ENCODE measurements around the gene JCHAIN. TPM values are rescaled to one million over a fixed set of nuclear protein-coding genes. Genes with fewer than 3 reads are reported as not detected.

Gene JCHAIN
- total and polyA plus RNA-seq, 2 of the 8 experiments (the other 6 are each of a cell fraction or from before 2014, with no cell fraction given) = not detected

DNA sequence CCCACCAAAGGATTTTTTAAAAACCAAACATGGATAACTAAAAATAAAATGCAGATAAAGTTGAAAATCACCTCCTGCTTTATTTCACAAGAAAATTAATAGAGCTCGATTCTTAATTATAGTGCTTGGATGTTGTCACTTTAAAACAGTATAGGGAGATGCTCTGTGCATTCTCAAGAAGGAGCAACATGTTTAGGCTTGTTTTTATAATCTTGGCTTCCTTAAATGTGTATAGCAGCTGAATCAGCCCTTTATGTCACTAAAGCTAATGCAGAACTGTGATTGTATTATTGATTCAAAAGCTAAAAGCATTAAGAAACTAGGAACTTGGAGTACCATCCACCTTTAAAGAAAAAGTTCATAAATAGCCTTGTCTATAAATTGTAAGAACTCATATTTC lies 35.0 kb upstream of the JCHAIN start:
- Histone ChIP-seq H3K23ac (ENCODE audit: insufficient read length) (no peak overlapping the region), H2BK5ac (ENCODE audit: low read depth, low read length) (no peak overlapping the region), H4K8ac (ENCODE audit: extremely low read depth, insufficient read depth, low read length) (no peak overlapping the region), H3K79me1 (ENCODE audit: low read depth, low read length) (no peaks in the 10 kb centered on the region), H4K91ac (replicated peaks; ENCODE audit: insufficient read length, low read length) (no peak overlapping the region), H3K56ac (replicated peaks; ENCODE audit: insufficient read length, low read depth, low read length) (no peak overlapping the region), H2BK120ac (replicated peaks; ENCODE audit: low read depth, low read length) (no peak overlapping the region), H2AFZ (ENCODE audit: low read length) (no peak overlapping the region), H3K14ac (ENCODE audit: insufficient read length) (no peak overlapping the region), H3K79me2 (ENCODE audit: control insufficient read depth in 1 of 2, insufficient read depth in 2 of 2, low read length in 2 of 2) (peaks cover 0 to under 1% of the 10 kb centered on the region in 2 experiments; a peak in 1 of 4 replicates), H2BK12ac (ENCODE audit: low read depth, low read length) (no peak overlapping the region), H4K5ac (ENCODE audit: insufficient read length, low read depth, low read length) (no peak overlapping the region), H3K27ac (ENCODE audit: low read depth, low read length) (no peak overlapping the region), H3K36me3 (ENCODE audit: control insufficient read depth in 2 of 4, insufficient read depth in 4 of 4, low read length in 3 of 4) (no peaks in the 10 kb centered on the region), H3K23me2 (ENCODE audit: low read depth, low read length) (peaks cover 3% of the 10 kb centered on the region; the same call in 1 of the 2 replicates), H2BK20ac (ENCODE audit: low read length) (no peak overlapping the region), H4K20me1 (replicated peaks in 1 of 2; ENCODE audit: control insufficient read depth in 1 of 2, insufficient read depth in 2 of 2, low read length in 2 of 2) (no peaks in the 10 kb centered on the region), H3K4me2 (ENCODE audit: insufficient read depth in 1 of 2, low read depth in 2 of 2, low read length in 2 of 2) (no peak overlapping the region), H3K18ac (ENCODE audit: extremely low read depth, low read length) (no peak overlapping the region), H3K4me1 (replicated peaks in 1 of 4; ENCODE audit: control insufficient read depth in 3 of 4, insufficient read depth in 4 of 4, low read length in 3 of 4) (peaks cover 0 to 3% (median 3%) of the 10 kb centered on the region in 4 experiments; a peak in 5 of 7 replicates), H3K9ac (replicated peaks in 1 of 4; ENCODE audit: extremely low read depth in 1 of 4, low read depth in 3 of 4, low read length in 3 of 4) (no peak overlapping the region), H2BK15ac (ENCODE audit: low read length) (no peak overlapping the region), H3K27me3 (replicated peaks in 1 of 4; ENCODE audit: control insufficient read depth in 3 of 4, extremely low read depth in 1 of 4, insufficient read depth in 3 of 4, low read length in 3 of 4) (no peaks in the 10 kb centered on the region; a peak in 1 of 7 replicates), H3K9me3 (ENCODE audit: insufficient read depth in 2 of 2, low read depth in 1 of 2, low read length in 1 of 2) (no peaks in the 10 kb centered on the region), H2AK5ac (ENCODE audit: low read depth, low read length) (no peak overlapping the region), H3K4ac (replicated peaks; ENCODE audit: insufficient read length, low read depth, low read length) (no peak overlapping the region), H3K4me3 (ENCODE audit: extremely low read depth in 1 of 4, insufficient read depth in 2 of 4, low read depth in 3 of 4, low read length in 4 of 4) (no peak overlapping the region)
- ChIA-PET POLR2A (ENCODE audit: partially characterized antibody) (interaction anchor here (1.8 kb wide), 1 partner anchor 12 kb away, joined by 9 read pairs; the partner anchor contains the start of gene UTP3), CTCF (ENCODE audit: partially characterized antibody) (interaction anchor here (0.5 to 5.7 kb wide), 3 partner anchors 9 to 208 kb away, joined by 4 to 29 read pairs (median 8); no protein-coding TSS in a partner anchor)
- no peak for FAIRE-seq
- 100% methylated on average over 1 of the region's 1 CpG; no CpG with 5 or more reads in 1 of the 2 experiments for WGBS, 2 experiments (ENCODE audit: extremely low coverage in 1 of 2, insufficient coverage in 1 of 2, insufficient read length in 1 of 2, insufficient replicate concordance in 2 of 2, low coverage in 1 of 2, low lambda C conversion rate in 2 of 2, missing lambda C conversion rate in 1 of 2)
- no peak for DNase-seq (ENCODE audit: low read depth in 1 of 2, low spot score in 2 of 2)
- TF ChIP-seq CBX5 (IDR thresholded peaks at IDR 0.05; ENCODE audit: low read depth, low read length) = no peak
- no peak for TF ChIP-seq TEAD4 (IDR thresholded peaks at IDR 0.05; ENCODE audit: low read depth, low read length)
- TF ChIP-seq, protein P1, sequence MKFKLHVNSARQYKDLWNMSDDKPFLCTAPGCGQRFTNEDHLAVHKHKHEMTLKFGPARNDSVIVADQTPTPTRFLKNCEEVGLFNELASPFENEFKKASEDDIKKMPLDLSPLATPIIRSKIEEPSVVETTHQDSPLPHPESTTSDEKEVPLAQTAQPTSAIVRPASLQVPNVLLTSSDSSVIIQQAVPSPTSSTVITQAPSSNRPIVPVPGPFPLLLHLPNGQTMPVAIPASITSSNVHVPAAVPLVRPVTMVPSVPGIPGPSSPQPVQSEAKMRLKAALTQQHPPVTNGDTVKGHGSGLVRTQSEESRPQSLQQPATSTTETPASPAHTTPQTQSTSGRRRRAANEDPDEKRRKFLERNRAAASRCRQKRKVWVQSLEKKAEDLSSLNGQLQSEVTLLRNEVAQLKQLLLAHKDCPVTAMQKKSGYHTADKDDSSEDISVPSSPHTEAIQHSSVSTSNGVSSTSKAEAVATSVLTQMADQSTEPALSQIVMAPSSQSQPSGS (IDR thresholded peaks at IDR 0.05; ENCODE audit: low read length) = no peak
- no peak for TF ChIP-seq GABPA (IDR thresholded peaks at IDR 0.05; ENCODE audit: borderline replicate concordance, insufficient read depth, low read length)
- TF ChIP-seq GTF2F1 (IDR thresholded peaks at IDR 0.05; ENCODE audit: borderline replicate concordance, low read depth, low read length) = no peak
- no peak for TF ChIP-seq SUZ12 (IDR thresholded peaks at IDR 0.05; ENCODE audit: low read length)
- TF ChIP-seq SP1 (IDR thresholded peaks at IDR 0.05; ENCODE audit: low read depth, low read length) = no peak
- no peak for TF ChIP-seq YY1 (IDR thresholded peaks at IDR 0.05; ENCODE audit: low read depth, low read length)
- TF ChIP-seq, protein P2, sequence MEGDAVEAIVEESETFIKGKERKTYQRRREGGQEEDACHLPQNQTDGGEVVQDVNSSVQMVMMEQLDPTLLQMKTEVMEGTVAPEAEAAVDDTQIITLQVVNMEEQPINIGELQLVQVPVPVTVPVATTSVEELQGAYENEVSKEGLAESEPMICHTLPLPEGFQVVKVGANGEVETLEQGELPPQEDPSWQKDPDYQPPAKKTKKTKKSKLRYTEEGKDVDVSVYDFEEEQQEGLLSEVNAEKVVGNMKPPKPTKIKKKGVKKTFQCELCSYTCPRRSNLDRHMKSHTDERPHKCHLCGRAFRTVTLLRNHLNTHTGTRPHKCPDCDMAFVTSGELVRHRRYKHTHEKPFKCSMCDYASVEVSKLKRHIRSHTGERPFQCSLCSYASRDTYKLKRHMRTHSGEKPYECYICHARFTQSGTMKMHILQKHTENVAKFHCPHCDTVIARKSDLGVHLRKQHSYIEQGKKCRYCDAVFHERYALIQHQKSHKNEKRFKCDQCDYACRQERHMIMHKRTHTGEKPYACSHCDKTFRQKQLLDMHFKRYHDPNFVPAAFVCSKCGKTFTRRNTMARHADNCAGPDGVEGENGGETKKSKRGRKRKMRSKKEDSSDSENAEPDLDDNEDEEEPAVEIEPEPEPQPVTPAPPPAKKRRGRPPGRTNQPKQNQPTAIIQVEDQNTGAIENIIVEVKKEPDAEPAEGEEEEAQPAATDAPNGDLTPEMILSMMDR (IDR thresholded peaks at IDR 0.05; ENCODE audit: control extremely low read depth in 1 of 3, insufficient read depth in 1 of 3, low read depth in 1 of 3, low read length in 3 of 3) = no peak
- TF ChIP-seq ASH2L (IDR thresholded peaks at IDR 0.05; ENCODE audit: low read length) = no peak

All from H1 (cell line).